Upper lobe of left lung (tissue), 4 donors: ENCODE data around the gene SLC25A26.

Experiments used
- POLR2A ChIP-seq, 4 donors: fragments of 450-650 bp; IDR thresholded peaks; one replicate each; pipeline ENCODE4 v1.5.1; 2016 to 2017; ENCODE audit warnings: antibody characterized with exemption in 4 of 4, mild to moderate bottlenecking in 2 of 4
- POLR2AphosphoS5 ChIP-seq, 2 donors: sonication (generic); formaldehyde crosslinking; IDR thresholded peaks; one replicate each; pipeline ENCODE4 v1.5.1; 2017; ENCODE audit warnings: antibody characterized with exemption in 2 of 2

GRCh38 chr3:66367979-66368378 lies 147.2 kb downstream of the SLC25A26 start:
- TF ChIP-seq POLR2A (IDR thresholded peaks at IDR 0.05), result no peak
- no peak for TF ChIP-seq POLR2AphosphoS5 (IDR thresholded peaks at IDR 0.05)
